NOMO-1 treated with dmso at 0.1 percent for 144 hours (cell line): Measurements from ENCODE around the gene MKLN1.

Source experiments
- DNase-seq: peaks from one replicate; lab custom pipeline; 2025; ENCODE audit not compliant: unreplicated experiment; lab: John Stamatoyannopoulos, UW

The MKLN1 gene

GRCh38 chr7:131540491-131541162 lies 213.0 kb downstream of the MKLN1 start:
- DNase-seq, result no peak

GRCh38 chr7:131543298-131543697 lies 215.6 kb downstream of the MKLN1 start:
- DNase-seq, result no peak

GRCh38 chr7:131544021-131544420 lies 216.3 kb downstream of the MKLN1 start:
- DNase-seq, result no peak

GRCh38 chr7:131544449-131545301 lies 217.0 kb downstream of the MKLN1 start:
- DNase-seq, result no peak

GRCh38 chr7:131546126-131546525 lies 218.4 kb downstream of the MKLN1 start:
- no peak for DNase-seq
